Thymus (tissue), 11 donors: ENCODE measurements around the gene ESPL1. TPM values are rescaled to one million over a fixed set of nuclear protein-coding genes. Genes with fewer than 3 reads are reported as not detected.

Experiments used
- DNase-seq, 9 donors: peaks; one replicate each; pipeline ENCODE4 v3.0.0-alpha.2; 2013; ENCODE audit warnings: low spot score in 9 of 9, low read depth in 6 of 9, missing footprints in 1 of 9
- H3K27ac ChIP-seq, 2 donors: one replicate each; pipeline ENCODE4 v1.5.1; 2013; ENCODE audit warnings: control low read depth in 1 of 2, low read depth in 1 of 2, low read length in 1 of 2, mild to moderate bottlenecking in 1 of 2, moderate library complexity in 1 of 2
- H3K27me3 ChIP-seq, 2 donors: one replicate each; pipeline ENCODE4 v1.5.1; 2013; ENCODE audit warnings: low read length in 1 of 2; ENCODE audit not compliant: control insufficient read depth in 2 of 2, insufficient read depth in 1 of 2
- H3K36me3 ChIP-seq, 2 donors: one replicate each; pipeline ENCODE4 v1.5.1; 2013; ENCODE audit warnings: low read length in 1 of 2, mild to moderate bottlenecking in 1 of 2, moderate library complexity in 1 of 2; ENCODE audit not compliant: control insufficient read depth in 2 of 2, insufficient read depth in 2 of 2
- H3K4me1 ChIP-seq, 2 donors: one replicate each; pipeline ENCODE4 v1.5.1; 2013; ENCODE audit warnings: low read length in 2 of 2; ENCODE audit not compliant: control insufficient read depth in 2 of 2, insufficient read depth in 2 of 2
- H3K4me3 ChIP-seq, 2 donors: one replicate each; pipeline ENCODE4 v1.5.1; 2013; ENCODE audit warnings: low read length in 2 of 2, control low read depth in 1 of 2, mild to moderate bottlenecking in 1 of 2
- H3K9me3 ChIP-seq, 2 donors: one replicate each; pipeline ENCODE4 v1.5.1; 2013; ENCODE audit warnings: low read length in 1 of 2, mild to moderate bottlenecking in 1 of 2; ENCODE audit not compliant: control insufficient read depth in 2 of 2, insufficient read depth in 1 of 2
- WGBS: extraction: QIAGEN DNeasy Blood & Tissue Kit; methylation state at CpG from one replicate; pipeline ENCODE4 v1.1.7; 2013; 5-methylcytosine and 5-hydroxymethylcytosine counted together
- polyA plus RNA-seq: library from polyadenylated mRNA; stranded (reverse); fragments of 200-250 nt; gene quantifications from one replicate; pipeline ENCODE4 v1.2.3, GENCODE V29; 2013
- total RNA-seq: library from RNA; stranded (reverse); fragments of 120-200 nt; gene quantifications from one replicate; pipeline ENCODE4 v1.2.4, GENCODE V29; 2013
- donor health status: healthy.

Gene ESPL1
- total and polyA plus RNA-seq, 2 donors, result 1.7 to 8.9 TPM

- 100% methylated on average over 2 of the region's 2 CpGs for WGBS
- H3K4me1 ChIP-seq, result peaks cover 17 to 50% of the 10 kb centered on the region in 2 donors
- no peak overlapping the region for H3K4me3 ChIP-seq
These were observed 38.6 kb upstream of the ESPL1 start for GRCh38 chr12:53229454-53229853.

GRCh38 chr12:53230108-53230845 is 37.8 kb upstream of the ESPL1 start:
- no peak overlapping the region for H3K4me3 ChIP-seq
- peaks cover 7 to 50% of the 10 kb centered on the region in 2 donors for H3K27me3 ChIP-seq
- H3K4me1 ChIP-seq, result peaks cover 22 to 50% of the 10 kb centered on the region in 2 donors
- 96% methylated on average over 10 of the region's 10 CpGs for WGBS
- no peaks in the 10 kb centered on the region for H3K36me3 ChIP-seq
- peaks cover 0 to 13% of the 10 kb centered on the region in 2 donors for H3K9me3 ChIP-seq
- no peak overlapping the region for H3K27ac ChIP-seq
- no peak for DNase-seq

More at GRCh38 chr12:53229454-53229853, 38.6 kb upstream of the ESPL1 start:
- H3K36me3 ChIP-seq, result no peaks in the 10 kb centered on the region
- peaks cover 7 to 47% of the 10 kb centered on the region in 2 donors for H3K27me3 ChIP-seq
- DNase-seq, result no peak
- H3K27ac ChIP-seq, result no peak overlapping the region
- peaks cover 0 to 13% of the 10 kb centered on the region in 2 donors for H3K9me3 ChIP-seq

GRCh38 chr12:53231671-53231920 is 36.5 kb upstream of the ESPL1 start:
- Histone ChIP-seq H3K9me3 (peaks cover 0 to 13% of the 10 kb centered on the region in 2 donors), H3K27ac (no peak overlapping the region), H3K36me3 (no peaks in the 10 kb centered on the region), H3K4me1 (peaks cover 35 to 56% of the 10 kb centered on the region in 2 donors), H3K27me3 (peaks cover 7 to 50% of the 10 kb centered on the region in 2 donors), H3K4me3 (peak overlapping the region; percentile 23 to 49)
- 7% methylated on average over 9 of the region's 9 CpGs for WGBS
- DNase-seq, result no peak

GRCh38 chr12:53231921-53232645 is 36.0 kb upstream of the ESPL1 start, which contains the start of gene RARG:
Gene RARG, minus strand, starts transcription at chr12:53232209. Its CDS starts 4,664 bp downstream, at chr12:53227545.
- DNase-seq, result peak in 1 of 9 donors; percentile 40
- H3K27me3 ChIP-seq, result peaks cover 7 to 50% of the 10 kb centered on the region in 2 donors
- no peak within 1 kb of the TSS for H3K27ac ChIP-seq
- peaks cover 0 to 13% of the 10 kb centered on the region in 2 donors for H3K9me3 ChIP-seq
- H3K4me1 ChIP-seq, result peaks cover 36 to 60% of the 10 kb centered on the region in 2 donors
- peak within 1 kb of the TSS; percentile 23 to 49 for H3K4me3 ChIP-seq
- no peaks in the 10 kb centered on the region for H3K36me3 ChIP-seq
- WGBS, result 1% methylated on average over 44 of the region's 44 CpGs

- DNase-seq, result peak in 1 of 9 donors; percentile 42
- Histone ChIP-seq H3K27ac (no peak overlapping the region), H3K36me3 (no peaks in the 10 kb centered on the region), H3K4me1 (peaks cover 36 to 60% of the 10 kb centered on the region in 2 donors), H3K4me3 (peak overlapping the region; percentile 21 to 49), H3K27me3 (peaks cover 7 to 50% of the 10 kb centered on the region in 2 donors), H3K9me3 (peaks cover 0 to 13% of the 10 kb centered on the region in 2 donors)
- 35% methylated on average over 11 of the region's 11 CpGs for WGBS
These were observed 35.2 kb upstream of the ESPL1 start for GRCh38 chr12:53232646-53233461.

- no peak overlapping the region for H3K4me3 ChIP-seq
- H3K27ac ChIP-seq, result no peak overlapping the region
- H3K4me1 ChIP-seq, result peaks cover 36 to 60% of the 10 kb centered on the region in 2 donors
These were observed 34.4 kb upstream of the ESPL1 start for GRCh38 chr12:53233671-53234121.

GRCh38 chr12:53234271-53234914 is 33.7 kb upstream of the ESPL1 start:
- H3K27me3 ChIP-seq, result peaks cover 7 to 48% of the 10 kb centered on the region in 2 donors
- WGBS, result 18% methylated on average over 12 of the region's 12 CpGs
- H3K9me3 ChIP-seq, result peaks cover 0 to 13% of the 10 kb centered on the region in 2 donors
- no peak overlapping the region for H3K27ac ChIP-seq
- no peaks in the 10 kb centered on the region for H3K36me3 ChIP-seq
- peaks cover 36 to 60% of the 10 kb centered on the region in 2 donors for H3K4me1 ChIP-seq
- no peak for DNase-seq
- no peak overlapping the region for H3K4me3 ChIP-seq

More at GRCh38 chr12:53233671-53234121, 34.4 kb upstream of the ESPL1 start:
- peaks cover 7 to 50% of the 10 kb centered on the region in 2 donors for H3K27me3 ChIP-seq
- WGBS, result 83% methylated on average over 7 of the region's 7 CpGs
- no peak for DNase-seq
- no peaks in the 10 kb centered on the region for H3K36me3 ChIP-seq
- peaks cover 0 to 13% of the 10 kb centered on the region in 2 donors for H3K9me3 ChIP-seq

GRCh38 chr12:53235164-53235563 is 32.9 kb upstream of the ESPL1 start:
- H3K9me3 ChIP-seq, result peaks cover 0 to 13% of the 10 kb centered on the region in 2 donors
- peaks cover 7 to 43% of the 10 kb centered on the region in 2 donors for H3K27me3 ChIP-seq
- DNase-seq, result no peak
- H3K4me1 ChIP-seq, result peaks cover 36 to 60% of the 10 kb centered on the region in 2 donors
- no peaks in the 10 kb centered on the region for H3K36me3 ChIP-seq
- H3K27ac ChIP-seq, result no peak overlapping the region
- 95% methylated on average over 3 of the region's 3 CpGs for WGBS
- no peak overlapping the region for H3K4me3 ChIP-seq
